Measurements from ENCODE around the gene ARMC9. TPM values are rescaled to one million over a fixed set of nuclear protein-coding genes. Genes with fewer than 3 reads are reported as not detected.
A peak's percentile ranks its signal among the peaks of the same experiment; 100 is the strongest.

ARMC9 gene
- total RNA-seq, 1 experiment from 2014 or later: 14.9 TPM

GRCh38 chr2:231172025-231172424 is 26.4 kb upstream of the ARMC9 start:
- BruUV-seq (replicated peaks): no TSS peak
- Histone ChIP-seq H3K27me3 (replicated peaks; ENCODE audit: insufficient read depth, low read depth, low read length, poor library complexity) (no peaks in the 10 kb centered on the region), H3K4me3 (ENCODE audit: low read depth, low read length, poor library complexity, severe bottlenecking) (no peak overlapping the region), H3K4me1 (ENCODE audit: insufficient read depth, low read length, poor library complexity, severe bottlenecking) (peaks cover 21% of the 10 kb centered on the region), H3K27ac (ENCODE audit: low read depth, low read length, poor library complexity, severe bottlenecking) (no peak overlapping the region), H3K9me3 (ENCODE audit: low read depth, low read length, poor library complexity, severe bottlenecking) (no peaks in the 10 kb centered on the region), H3K36me3 (ENCODE audit: insufficient read depth, low read length, poor library complexity, severe bottlenecking) (peaks cover 49% of the 10 kb centered on the region)
- TF ChIP-seq CTCF (conservative IDR thresholded peaks at IDR 0.05; ENCODE audit: low read depth, low read length) (no peak), EZH2 (IDR thresholded peaks at IDR 0.05; ENCODE audit: borderline replicate concordance, low read depth, low read length, poor library complexity, severe bottlenecking) (no peak)
- CTCF ChIA-PET: no interaction called here
- intact Hi-C loops (cut with micrococcal nuclease; ENCODE audit: unreplicated experiment): no loop called here
- POLR2A ChIA-PET (ENCODE audit: low non-redundant PET): no interaction called here
- no peak for DNase-seq (ENCODE audit: low spot score)

GRCh38 chr2:231174211-231174651 is 24.2 kb upstream of the ARMC9 start:
- H3K27ac ChIP-seq (ENCODE audit: low read depth, low read length, poor library complexity, severe bottlenecking): no peak overlapping the region
- no peak for TF ChIP-seq CTCF (conservative IDR thresholded peaks at IDR 0.05; ENCODE audit: low read depth, low read length)
- TF ChIP-seq EZH2 (IDR thresholded peaks at IDR 0.05; ENCODE audit: borderline replicate concordance, low read depth, low read length, poor library complexity, severe bottlenecking): no peak
- H3K4me3 ChIP-seq (ENCODE audit: low read depth, low read length, poor library complexity, severe bottlenecking): no peak overlapping the region
- H3K9me3 ChIP-seq (ENCODE audit: low read depth, low read length, poor library complexity, severe bottlenecking): no peaks in the 10 kb centered on the region
- CTCF ChIA-PET: no interaction called here
- intact Hi-C loops (cut with micrococcal nuclease; ENCODE audit: unreplicated experiment): no loop called here
- BruUV-seq (replicated peaks): no TSS peak
- POLR2A ChIA-PET (ENCODE audit: low non-redundant PET): no interaction called here
- peaks cover 37% of the 10 kb centered on the region for H3K36me3 ChIP-seq (ENCODE audit: insufficient read depth, low read length, poor library complexity, severe bottlenecking)
- peaks cover 13% of the 10 kb centered on the region for H3K4me1 ChIP-seq (ENCODE audit: insufficient read depth, low read length, poor library complexity, severe bottlenecking)
- no peaks in the 10 kb centered on the region for H3K27me3 ChIP-seq (replicated peaks; ENCODE audit: insufficient read depth, low read depth, low read length, poor library complexity)
- peak; percentile 48 for DNase-seq (ENCODE audit: low spot score)

- Histone ChIP-seq H3K27me3 (replicated peaks; ENCODE audit: insufficient read depth, low read depth, low read length, poor library complexity) (no peaks in the 10 kb centered on the region), H3K4me3 (ENCODE audit: low read depth, low read length, poor library complexity, severe bottlenecking) (no peak overlapping the region), H3K36me3 (ENCODE audit: insufficient read depth, low read length, poor library complexity, severe bottlenecking) (peaks cover 25% of the 10 kb centered on the region), H3K4me1 (ENCODE audit: insufficient read depth, low read length, poor library complexity, severe bottlenecking) (peaks cover 7% of the 10 kb centered on the region), H3K9me3 (ENCODE audit: low read depth, low read length, poor library complexity, severe bottlenecking) (no peaks in the 10 kb centered on the region), H3K27ac (ENCODE audit: low read depth, low read length, poor library complexity, severe bottlenecking) (no peak overlapping the region)
- ChIA-PET POLR2A (ENCODE audit: low non-redundant PET) (no interaction called here), CTCF (no interaction called here)
- no peak for TF ChIP-seq EZH2 (IDR thresholded peaks at IDR 0.05; ENCODE audit: borderline replicate concordance, low read depth, low read length, poor library complexity, severe bottlenecking)
- TF ChIP-seq CTCF (conservative IDR thresholded peaks at IDR 0.05; ENCODE audit: low read depth, low read length): no peak
- no TSS peak for BruUV-seq (replicated peaks)
- intact Hi-C loops (cut with micrococcal nuclease; ENCODE audit: unreplicated experiment): no loop called here
- DNase-seq (ENCODE audit: low spot score): no peak
These were observed 22.4 kb upstream of the ARMC9 start for GRCh38 chr2:231176066-231176465.
